MM.1S (cell line): Measurements from ENCODE around the gene YWHAE.
"Not testable (repeated sequence)": the region's sequence is repeated elsewhere in the genome, so short reads cannot be mapped to it uniquely, and the experiment has no call there.

Experiments
- EZH2 ChIP-seq: fragments of 300-600 bp; sonication (generic); optimal IDR thresholded peaks from 2 replicates; pipeline ENCODE3; 2017; ENCODE audit warnings: low read depth, mild to moderate bottlenecking, antibody characterized with exemption, low read length, mixed read lengths
- EZH2phosphoT487 ChIP-seq: fragments of 300-600 bp; sonication (generic); IDR thresholded peaks from 2 replicates; pipeline ENCODE4 v1.6.1; 2018; ENCODE audit warnings: antibody characterized with exemption, low read length
- TF ChIP-seq, protein P1 (sequence below): fragments of 300-600 bp; sonication (generic); IDR thresholded peaks from 2 replicates; pipeline ENCODE4 v1.5.1; 2016; ENCODE audit warnings: antibody characterized with exemption, low read length, mixed read lengths

DNA sequence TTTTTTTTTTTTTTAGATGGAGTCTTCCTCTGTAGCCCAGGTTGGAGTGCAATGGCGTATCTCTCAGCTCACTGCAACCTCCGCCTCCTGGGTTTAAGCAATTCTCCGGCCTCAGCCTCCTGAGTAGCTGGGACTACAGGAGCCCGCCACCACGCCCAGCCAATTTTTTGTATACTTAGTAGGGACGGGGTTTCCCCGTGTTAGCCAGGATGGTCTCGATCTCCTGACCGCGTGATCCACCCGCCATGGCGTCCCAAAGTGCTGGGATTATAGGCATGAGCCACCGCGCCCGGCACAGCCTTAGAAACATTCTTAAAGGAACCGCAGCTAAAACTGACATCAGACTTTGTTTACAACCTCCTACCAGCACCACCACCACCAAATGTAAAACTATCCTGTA lies 47.5 kb downstream of the YWHAE start:
- TF ChIP-seq, protein P1, sequence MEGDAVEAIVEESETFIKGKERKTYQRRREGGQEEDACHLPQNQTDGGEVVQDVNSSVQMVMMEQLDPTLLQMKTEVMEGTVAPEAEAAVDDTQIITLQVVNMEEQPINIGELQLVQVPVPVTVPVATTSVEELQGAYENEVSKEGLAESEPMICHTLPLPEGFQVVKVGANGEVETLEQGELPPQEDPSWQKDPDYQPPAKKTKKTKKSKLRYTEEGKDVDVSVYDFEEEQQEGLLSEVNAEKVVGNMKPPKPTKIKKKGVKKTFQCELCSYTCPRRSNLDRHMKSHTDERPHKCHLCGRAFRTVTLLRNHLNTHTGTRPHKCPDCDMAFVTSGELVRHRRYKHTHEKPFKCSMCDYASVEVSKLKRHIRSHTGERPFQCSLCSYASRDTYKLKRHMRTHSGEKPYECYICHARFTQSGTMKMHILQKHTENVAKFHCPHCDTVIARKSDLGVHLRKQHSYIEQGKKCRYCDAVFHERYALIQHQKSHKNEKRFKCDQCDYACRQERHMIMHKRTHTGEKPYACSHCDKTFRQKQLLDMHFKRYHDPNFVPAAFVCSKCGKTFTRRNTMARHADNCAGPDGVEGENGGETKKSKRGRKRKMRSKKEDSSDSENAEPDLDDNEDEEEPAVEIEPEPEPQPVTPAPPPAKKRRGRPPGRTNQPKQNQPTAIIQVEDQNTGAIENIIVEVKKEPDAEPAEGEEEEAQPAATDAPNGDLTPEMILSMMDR = not testable (repeated sequence)
- not testable (repeated sequence) for TF ChIP-seq EZH2, EZH2phosphoT487
